ENCODE results near the gene RAB27A.
A peak's percentile ranks its signal among the peaks of the same experiment; 100 is the strongest.

The RAB27A gene

GRCh38 chr15:55221090-55222011, 68.3 kb downstream of the RAB27A start:
- no peak for DNase-seq

DNA sequence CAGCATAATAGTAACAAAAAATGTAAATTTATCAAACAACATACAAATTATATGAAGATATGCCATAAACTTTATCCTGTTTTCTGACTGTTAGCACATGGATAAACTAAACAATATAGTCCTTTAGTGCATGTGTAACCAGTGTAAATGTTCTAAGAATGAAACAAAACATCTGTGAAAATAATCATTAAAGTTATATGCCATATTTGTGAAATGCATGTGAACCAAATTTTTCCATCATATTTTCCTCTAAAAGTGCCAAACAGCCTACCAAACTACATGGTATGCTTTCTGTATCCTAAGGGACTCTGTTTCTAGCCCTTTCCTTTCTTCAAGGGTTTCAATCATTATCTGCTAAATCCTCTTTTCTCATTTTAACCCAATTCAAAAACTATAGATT, 69.0 kb downstream of the RAB27A start:
- DNase-seq: no peak

DNA sequence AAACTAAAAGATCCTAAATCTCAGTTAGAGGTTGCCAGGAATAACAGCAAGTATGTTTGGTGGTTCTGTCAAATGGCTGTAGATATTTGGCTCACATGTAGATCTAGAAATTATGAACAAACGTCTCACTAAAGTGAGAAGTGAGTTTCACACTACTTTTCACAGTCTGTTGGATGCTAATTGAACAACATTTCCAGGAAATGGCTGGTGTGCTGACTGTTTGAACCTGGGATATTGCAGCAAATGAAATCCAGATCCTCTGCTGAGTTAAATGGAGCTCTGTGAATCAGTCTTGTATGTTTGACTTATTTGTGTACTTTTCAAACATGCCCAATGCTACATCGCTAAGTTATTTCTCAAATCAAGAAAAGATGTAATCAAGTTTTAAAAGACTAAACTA, 71.6 kb downstream of the RAB27A start:
- no peak for DNase-seq

GRCh38 chr15:55204464-55204863, 85.1 kb downstream of the RAB27A start:
- DNase-seq: no peak

DNA sequence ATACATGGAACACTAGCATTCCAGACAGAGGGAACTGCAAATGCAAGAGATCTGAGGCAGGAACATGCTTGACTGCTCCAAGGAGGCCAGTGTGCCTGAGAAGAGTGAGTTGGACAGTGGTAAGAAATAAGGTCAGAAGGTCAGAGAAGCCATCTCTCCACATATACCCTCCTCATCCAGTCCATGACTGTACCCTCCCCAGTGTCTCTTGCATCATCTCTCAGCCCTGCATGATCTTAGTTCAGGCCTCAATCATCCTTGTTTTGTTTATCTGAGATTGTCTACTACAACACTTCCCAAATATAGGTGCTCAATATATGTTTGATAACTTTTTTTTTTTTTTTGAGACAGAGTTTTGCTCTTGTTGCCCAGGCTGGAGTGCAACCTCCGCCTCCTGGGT, 87.4 kb downstream of the RAB27A start:
- DNase-seq: no peak

DNA sequence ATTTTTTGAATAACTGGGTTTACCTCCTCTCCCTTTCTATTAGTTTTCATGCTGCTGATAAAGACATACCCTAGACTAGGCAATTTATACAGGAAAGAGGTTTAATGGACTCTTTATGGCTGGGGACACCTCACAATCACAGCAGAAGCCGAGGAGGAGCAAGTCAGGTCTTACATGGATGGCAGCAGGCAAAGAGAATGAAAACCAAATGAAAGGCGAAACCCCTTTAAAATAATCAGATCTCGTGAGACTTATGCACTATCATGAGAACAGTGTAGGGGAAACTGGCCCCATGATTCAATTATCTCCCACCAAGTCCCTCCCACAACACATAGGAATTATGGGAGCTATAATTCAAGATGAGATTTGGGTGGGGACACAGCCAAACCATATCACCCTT, 90.9 kb downstream of the RAB27A start:
- DNase-seq: no peak

DNA sequence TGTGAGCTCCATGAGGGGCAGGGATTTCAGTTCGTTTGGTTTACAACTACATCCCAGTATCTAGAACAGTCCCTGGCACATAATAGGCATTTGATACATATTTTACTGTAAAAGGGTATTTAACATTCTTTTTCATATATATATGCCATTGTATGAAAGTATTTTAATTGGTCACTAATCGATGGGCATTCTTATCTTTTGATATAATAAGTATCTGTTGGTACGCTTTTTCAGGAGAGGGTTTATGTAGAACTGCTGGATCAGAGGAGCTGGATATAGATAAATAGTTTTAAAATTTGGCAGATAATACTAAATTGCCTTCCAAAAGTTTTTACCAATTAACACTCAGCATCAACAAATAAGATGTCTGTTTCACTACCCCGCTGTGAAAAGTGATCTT, 91.9 kb downstream of the RAB27A start:
- no peak for DNase-seq

DNA sequence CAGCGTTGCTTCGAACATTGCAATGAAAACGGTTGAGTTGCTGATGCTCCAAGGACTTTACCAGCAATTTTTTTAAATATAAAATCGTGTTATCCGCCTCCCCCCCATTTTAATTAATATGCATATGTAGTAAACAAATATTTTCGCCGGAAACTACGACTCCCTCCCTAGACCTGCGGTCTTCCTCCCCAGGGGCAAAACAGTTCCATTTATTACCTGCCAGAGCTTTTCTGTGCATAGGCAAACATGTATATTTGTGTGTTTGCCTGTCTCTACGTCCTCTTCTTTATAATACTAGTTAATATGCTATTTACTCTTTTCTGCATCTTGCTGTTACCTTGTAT, 92.3 kb downstream of the RAB27A start:
- DNase-seq: no peak

GRCh38 chr15:55196458-55197361, 92.9 kb downstream of the RAB27A start, which contains the start of gene RSL24D1:
Gene RSL24D1, minus strand, starts transcription at chr15:55196941. Its CDS starts 51 bp downstream, at chr15:55196890.
- DNase-seq: peak; percentile 78 to 98

GRCh38 chr15:55195996-55196395, 93.6 kb downstream of the RAB27A start:
- no peak for DNase-seq

- DNase-seq: no peak
Observed at GRCh38 chr15:55194256-55194655, 95.4 kb downstream of the RAB27A start.

DNA sequence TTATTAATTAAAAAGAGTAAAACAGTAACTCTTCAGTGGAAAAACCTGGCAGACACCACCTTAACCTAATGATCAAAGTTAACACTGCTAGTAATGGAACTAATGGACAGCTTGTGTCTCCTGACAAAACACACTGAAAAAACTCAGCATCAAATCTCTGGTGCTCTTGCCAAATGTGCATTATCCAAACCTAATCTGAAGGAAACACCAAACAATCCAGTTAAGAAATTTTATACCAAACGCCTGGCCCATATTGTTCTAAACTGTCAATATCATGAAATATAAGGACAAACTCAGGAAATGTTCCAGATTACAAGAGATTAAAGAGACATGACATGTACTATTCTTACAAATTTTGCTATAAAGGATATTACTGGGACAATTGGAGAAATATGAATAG, 103.3 kb downstream of the RAB27A start:
- no peak for DNase-seq

DNA sequence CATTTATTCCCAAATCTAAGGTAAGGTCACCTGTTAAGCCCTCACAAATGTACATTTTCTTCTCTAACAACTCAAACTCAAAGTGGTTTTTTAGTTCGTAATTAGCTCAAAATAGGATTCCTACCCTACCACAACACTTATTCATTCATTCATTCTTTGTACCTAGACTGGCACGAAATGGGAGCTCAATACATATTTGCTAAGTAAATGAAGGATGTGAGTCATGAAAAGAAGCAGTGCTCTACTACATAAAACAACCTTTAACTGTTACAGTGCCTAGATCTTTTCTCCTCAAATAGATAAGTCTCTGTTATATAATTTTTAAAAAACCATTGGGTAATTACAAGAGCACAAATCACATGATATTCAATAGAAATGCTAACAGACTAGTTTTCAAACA, 105.9 kb downstream of the RAB27A start:
- DNase-seq: no peak

GRCh38 chr15:55179141-55179540, 110.5 kb downstream of the RAB27A start:
- no peak for DNase-seq

- no peak for DNase-seq
Observed at GRCh38 chr15:55170361-55170760, 119.3 kb downstream of the RAB27A start.

DNA sequence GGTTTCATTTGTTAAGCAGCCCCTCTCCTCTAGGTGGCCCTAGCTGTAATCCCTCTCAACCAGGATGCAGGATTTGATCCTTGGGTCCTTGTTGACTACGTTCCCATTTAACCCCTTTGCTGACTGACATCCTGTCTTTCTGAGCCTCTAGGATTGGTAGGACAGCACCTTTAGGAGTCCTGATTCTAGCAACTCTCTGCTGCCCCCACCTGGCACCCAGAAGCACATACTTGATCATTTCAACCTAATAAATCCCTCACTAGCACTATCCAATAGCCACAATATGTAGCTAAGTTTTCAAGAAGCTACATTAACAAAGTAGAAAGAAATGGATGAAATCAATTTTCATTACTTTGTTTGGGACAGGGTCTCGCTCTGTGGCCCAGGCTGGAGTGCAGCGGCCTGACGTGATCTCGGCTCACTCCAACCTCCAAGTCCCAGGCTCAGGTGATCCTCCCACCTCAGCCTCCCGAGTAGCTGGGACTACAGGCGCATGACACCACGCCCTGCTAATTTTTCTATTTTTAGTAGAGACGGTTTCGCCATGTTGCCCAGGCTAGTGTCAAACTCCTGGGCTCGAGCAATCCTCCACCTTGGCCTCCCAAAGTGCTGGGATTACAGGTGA, 121.2 kb downstream of the RAB27A start:
- peak in 1 of 2 experiments; percentile 31 for DNase-seq

GRCh38 chr15:55164284-55164683, 125.3 kb downstream of the RAB27A start:
- DNase-seq: no peak

Data from cerebellar nuclear complex (tissue), 1 donor.